H54 (cell line): ENCODE data around the gene PKN2.

Experiments used
- DNase-seq: peaks from one replicate; pipeline ENCODE4 v3.0.0; 2011; ENCODE audit warnings: low spot score, mixed read lengths; ENCODE audit not compliant: insufficient read length
- FAIRE-seq: peaks from 3 replicates; lab custom pipeline; 2011; peaks lifted over from hg19 to GRCh38; lab: Jason Lieb, UNC
- POLR2A ChIP-seq: IDR thresholded peaks from 2 replicates; pipeline ENCODE4 v1.6.1; 2011; ENCODE audit warnings: low read depth, mild to moderate bottlenecking, low read length

PKN2 gene

GRCh38 chr1:88773540-88774150 is 89.6 kb downstream of the PKN2 start:
- no peak for TF ChIP-seq POLR2A
- DNase-seq: no peak
- peak; percentile 97 for FAIRE-seq

GRCh38 chr1:88774151-88774556 is 90.1 kb downstream of the PKN2 start:
- no peak for TF ChIP-seq POLR2A
- peak; percentile 80 for FAIRE-seq
- DNase-seq: no peak

- no peak for TF ChIP-seq POLR2A
- DNase-seq (no peak), FAIRE-seq (no peak)
Observed at GRCh38 chr1:88777604-88778149, 93.6 kb downstream of the PKN2 start.

- FAIRE-seq: no peak
- TF ChIP-seq POLR2A: no peak
- no peak for DNase-seq
Observed at GRCh38 chr1:88779880-88780279, 95.8 kb downstream of the PKN2 start.

- FAIRE-seq: no peak
- TF ChIP-seq POLR2A: no peak
- no peak for DNase-seq
Observed at GRCh38 chr1:88780485-88780884, 96.4 kb downstream of the PKN2 start.

GRCh38 chr1:88783145-88783544 is 99.1 kb downstream of the PKN2 start:
- FAIRE-seq: no peak
- TF ChIP-seq POLR2A: no peak
- DNase-seq: no peak

- FAIRE-seq: no peak
- no peak for DNase-seq
Observed at GRCh38 chr1:88784551-88784950, 100.5 kb downstream of the PKN2 start.

GRCh38 chr1:88787023-88787903 is 103.2 kb downstream of the PKN2 start:
- FAIRE-seq (peak; percentile 27), DNase-seq (no peak)
- TF ChIP-seq POLR2A: no peak

More at GRCh38 chr1:88784551-88784950, 100.5 kb downstream of the PKN2 start:
- TF ChIP-seq POLR2A: no peak

GRCh38 chr1:88791192-88791591 is 107.1 kb downstream of the PKN2 start:
- no peak for FAIRE-seq
- TF ChIP-seq POLR2A: no peak

GRCh38 chr1:88799491-88799890 is 115.4 kb downstream of the PKN2 start:
- DNase-seq (no peak), FAIRE-seq (no peak)
- no peak for TF ChIP-seq POLR2A

More at GRCh38 chr1:88791192-88791591, 107.1 kb downstream of the PKN2 start:
- DNase-seq: no peak

- FAIRE-seq (peak; percentile 83), DNase-seq (no peak)
- TF ChIP-seq POLR2A: no peak
Observed at GRCh38 chr1:88800382-88801051, 116.4 kb downstream of the PKN2 start.

- FAIRE-seq (no peak), DNase-seq (no peak)
- TF ChIP-seq POLR2A: no peak
Observed at GRCh38 chr1:88801575-88802208, 117.6 kb downstream of the PKN2 start.

GRCh38 chr1:88802404-88802803 is 118.3 kb downstream of the PKN2 start:
- FAIRE-seq (peak; percentile 23), DNase-seq (no peak)
- TF ChIP-seq POLR2A: no peak

- no peak for DNase-seq
- no peak for TF ChIP-seq POLR2A
- FAIRE-seq: no peak
Observed at GRCh38 chr1:88802950-88803349, 118.9 kb downstream of the PKN2 start.
